Superior temporal gyrus (tissue), 1 donor: Measurements from ENCODE around the gene EDNRA.

Source experiments
- DNase-seq: peaks from one replicate; pipeline ENCODE4 v3.0.0-alpha.2; 2016; ENCODE audit errors: extremely low spot score

The EDNRA gene

GRCh38 chr4:147542229-147542990 is 61.5 kb downstream of the EDNRA start:
- no peak for DNase-seq

GRCh38 chr4:147543034-147543433 is 62.1 kb downstream of the EDNRA start:
- DNase-seq = no peak

- DNase-seq = no peak
Measured at GRCh38 chr4:147546349-147546748, 65.5 kb downstream of the EDNRA start.

- DNase-seq = no peak
Measured at GRCh38 chr4:147547314-147548056, 66.6 kb downstream of the EDNRA start.

GRCh38 chr4:147548256-147548655 is 67.4 kb downstream of the EDNRA start:
- DNase-seq = no peak

GRCh38 chr4:147550626-147551246 is 69.8 kb downstream of the EDNRA start:
- no peak for DNase-seq

GRCh38 chr4:147560625-147561024 is 79.7 kb downstream of the EDNRA start:
- no peak for DNase-seq

- no peak for DNase-seq
Measured at GRCh38 chr4:147566762-147567161, 85.9 kb downstream of the EDNRA start.

- no peak for DNase-seq
Measured at GRCh38 chr4:147567276-147567675, 86.4 kb downstream of the EDNRA start.

- DNase-seq = no peak
Measured at GRCh38 chr4:147570616-147571015, 89.7 kb downstream of the EDNRA start.

GRCh38 chr4:147571036-147571770 is 90.3 kb downstream of the EDNRA start:
- DNase-seq = no peak

GRCh38 chr4:147576084-147576483 is 95.2 kb downstream of the EDNRA start:
- DNase-seq = no peak

- DNase-seq = no peak
Measured at GRCh38 chr4:147578051-147578476, 97.2 kb downstream of the EDNRA start.

- no peak for DNase-seq
Measured at GRCh38 chr4:147578593-147578992, 97.7 kb downstream of the EDNRA start.

- no peak for DNase-seq
Measured at GRCh38 chr4:147580396-147580795, 99.5 kb downstream of the EDNRA start.

- no peak for DNase-seq
Measured at GRCh38 chr4:147581606-147582350, 100.9 kb downstream of the EDNRA start.

GRCh38 chr4:147582386-147583060 is 101.6 kb downstream of the EDNRA start:
- no peak for DNase-seq

GRCh38 chr4:147583876-147584275 is 103.0 kb downstream of the EDNRA start:
- DNase-seq = no peak

- DNase-seq = no peak
Measured at GRCh38 chr4:147586032-147586431, 105.1 kb downstream of the EDNRA start.

GRCh38 chr4:147586637-147587036 is 105.7 kb downstream of the EDNRA start:
- no peak for DNase-seq

- peak; percentile 84 for DNase-seq
Measured at GRCh38 chr4:147587041-147587440, 106.1 kb downstream of the EDNRA start.
